DOHH2 (cell line): ENCODE results near the gene KLF2.

Experiments used
- H3F3A ChIP-seq: fragments of 200-600 bp; sonication (generic), shearing (Covaris generic); 2 replicates; pipeline ENCODE4 v1.6.0; 2016; ENCODE audit warnings: antibody characterized with exemption, mild to moderate bottlenecking; ENCODE audit not compliant: control insufficient read depth, insufficient read depth
- H3K27ac ChIP-seq: fragments of 200-600 bp; sonication (generic); 2 replicates; pipeline ENCODE4 v1.5.1; 2014; ENCODE audit warnings: low read depth, mild to moderate bottlenecking, low read length, moderate library complexity
- H3K27me3 ChIP-seq: fragments of 200-600 bp; sonication (generic); 2 replicates; pipeline ENCODE4 v1.6.1; 2014; ENCODE audit warnings: mild to moderate bottlenecking, low read length, mixed read lengths; ENCODE audit not compliant: control insufficient read depth
- H3K36me3 ChIP-seq: fragments of 200-600 bp; sonication (generic); 2 replicates; pipeline ENCODE4 v1.6.1; 2014; ENCODE audit warnings: mild to moderate bottlenecking, low read length, moderate library complexity, mixed read lengths; ENCODE audit not compliant: control insufficient read depth
- H3K4me1 ChIP-seq: fragments of 200-600 bp; sonication (generic); 2 replicates; pipeline ENCODE4 v1.6.1; 2014; ENCODE audit warnings: mild to moderate bottlenecking, low read length, mixed read lengths; ENCODE audit not compliant: control insufficient read depth
- H3K4me2 ChIP-seq: fragments of 200-600 bp; sonication (generic); 2 replicates; pipeline ENCODE4 v1.6.0; 2014; ENCODE audit warnings: mild to moderate bottlenecking, low read length, moderate library complexity
- H3K4me3 ChIP-seq: fragments of 200-600 bp; sonication (generic); 2 replicates; pipeline ENCODE4 v1.5.1; 2014; ENCODE audit warnings: mild to moderate bottlenecking, low read length, mixed read lengths
- H3K79me2 ChIP-seq: fragments of 200-600 bp; sonication (generic); 2 replicates; pipeline ENCODE4 v1.6.1; 2014; ENCODE audit warnings: mild to moderate bottlenecking, low read length, mixed read lengths; ENCODE audit not compliant: control insufficient read depth
- H3K9me2 ChIP-seq: fragments of 200-600 bp; sonication (generic); replicated peaks from 2 replicates; pipeline ENCODE4 v1.6.1; 2014; ENCODE audit warnings: mild to moderate bottlenecking, low read length, mixed read lengths; ENCODE audit not compliant: control insufficient read depth
- H3K9me3 ChIP-seq: fragments of 200-600 bp; sonication (generic); 2 replicates; pipeline ENCODE4 v1.6.1; 2014; ENCODE audit warnings: antibody characterized with exemption, low read length, mixed read lengths; ENCODE audit not compliant: control insufficient read depth, insufficient read depth
- H4K20me1 ChIP-seq: fragments of 200-600 bp; sonication (generic); 2 replicates; pipeline ENCODE4 v1.6.0; 2014; ENCODE audit warnings: low read depth, mild to moderate bottlenecking, antibody characterized with exemption, low read length, moderate library complexity; ENCODE audit not compliant: control insufficient read depth, insufficient read depth
- EZH2phosphoT487 ChIP-seq: fragments of 200-600 bp; sonication (generic); IDR thresholded peaks from 2 replicates; pipeline ENCODE4 v1.6.1; 2017; ENCODE audit warnings: borderline replicate concordance, mild to moderate bottlenecking, antibody characterized with exemption, low read length, moderate library complexity, mixed read lengths
- TF ChIP-seq, protein P1 (sequence below): fragments of 200-600 bp; sonication (generic); IDR thresholded peaks from one replicate; pipeline ENCODE4 v1.5.1; 2014; ENCODE audit warnings: antibody characterized with exemption, mild to moderate bottlenecking, low read depth, low read length; ENCODE audit not compliant: poor library complexity, severe bottlenecking

The KLF2 gene

DNA sequence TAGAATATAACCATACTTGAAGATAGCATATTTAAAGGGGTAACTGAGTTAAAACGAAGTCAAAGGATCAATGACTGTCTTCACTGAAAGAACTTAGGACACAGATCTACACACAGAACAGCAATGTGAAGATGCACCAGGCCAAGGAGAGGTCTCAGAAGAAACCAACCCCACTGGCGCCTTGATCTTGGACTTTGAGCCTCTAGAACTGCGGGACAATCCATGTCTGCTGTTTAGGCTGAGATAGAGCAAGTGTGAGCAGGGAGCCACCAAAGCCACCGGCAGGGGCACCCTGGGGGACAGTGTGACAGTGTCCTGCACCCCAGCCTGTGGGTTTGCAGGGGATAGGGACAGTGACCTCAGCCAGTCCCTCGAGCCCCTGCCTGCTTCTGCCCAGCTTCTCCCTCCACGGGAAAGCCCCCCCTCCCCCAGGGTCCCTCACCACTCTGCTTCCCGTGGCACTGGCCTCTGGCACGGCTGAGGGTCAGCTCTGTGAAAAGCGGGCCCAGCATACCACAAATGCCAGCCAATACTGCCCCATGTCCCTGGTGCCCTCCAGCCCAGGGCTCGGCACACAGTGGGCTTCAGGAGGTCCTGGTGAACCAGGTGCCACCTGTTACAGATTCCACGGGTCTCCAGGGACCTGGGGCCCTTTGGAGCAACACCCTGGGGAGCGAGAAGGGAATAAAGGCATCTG lies 40.8 kb downstream of the KLF2 start:
- TF ChIP-seq, protein P1, sequence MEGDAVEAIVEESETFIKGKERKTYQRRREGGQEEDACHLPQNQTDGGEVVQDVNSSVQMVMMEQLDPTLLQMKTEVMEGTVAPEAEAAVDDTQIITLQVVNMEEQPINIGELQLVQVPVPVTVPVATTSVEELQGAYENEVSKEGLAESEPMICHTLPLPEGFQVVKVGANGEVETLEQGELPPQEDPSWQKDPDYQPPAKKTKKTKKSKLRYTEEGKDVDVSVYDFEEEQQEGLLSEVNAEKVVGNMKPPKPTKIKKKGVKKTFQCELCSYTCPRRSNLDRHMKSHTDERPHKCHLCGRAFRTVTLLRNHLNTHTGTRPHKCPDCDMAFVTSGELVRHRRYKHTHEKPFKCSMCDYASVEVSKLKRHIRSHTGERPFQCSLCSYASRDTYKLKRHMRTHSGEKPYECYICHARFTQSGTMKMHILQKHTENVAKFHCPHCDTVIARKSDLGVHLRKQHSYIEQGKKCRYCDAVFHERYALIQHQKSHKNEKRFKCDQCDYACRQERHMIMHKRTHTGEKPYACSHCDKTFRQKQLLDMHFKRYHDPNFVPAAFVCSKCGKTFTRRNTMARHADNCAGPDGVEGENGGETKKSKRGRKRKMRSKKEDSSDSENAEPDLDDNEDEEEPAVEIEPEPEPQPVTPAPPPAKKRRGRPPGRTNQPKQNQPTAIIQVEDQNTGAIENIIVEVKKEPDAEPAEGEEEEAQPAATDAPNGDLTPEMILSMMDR: no peak
- TF ChIP-seq EZH2phosphoT487: no peak
- peaks cover 6% of the 10 kb centered on the region; the same call in 1 of the 2 replicates for H3K27me3 ChIP-seq
- H3K27ac ChIP-seq: no peak overlapping the region
- no peak overlapping the region for H3K4me2 ChIP-seq
- H3K36me3 ChIP-seq: no peaks in the 10 kb centered on the region; the same call in 1 of the 2 replicates
- no peaks in the 10 kb centered on the region for H3K9me3 ChIP-seq
- H3F3A ChIP-seq: peaks cover 2% of the 10 kb centered on the region; the same call in 1 of the 2 replicates
- H3K4me1 ChIP-seq: peaks cover 27% of the 10 kb centered on the region
- no peaks in the 10 kb centered on the region for H3K79me2 ChIP-seq
- H4K20me1 ChIP-seq: peaks cover 11% of the 10 kb centered on the region; the same call in 1 of the 2 replicates
- H3K9me2 ChIP-seq: no peaks in the 10 kb centered on the region
- no peak overlapping the region for H3K4me3 ChIP-seq

DNA sequence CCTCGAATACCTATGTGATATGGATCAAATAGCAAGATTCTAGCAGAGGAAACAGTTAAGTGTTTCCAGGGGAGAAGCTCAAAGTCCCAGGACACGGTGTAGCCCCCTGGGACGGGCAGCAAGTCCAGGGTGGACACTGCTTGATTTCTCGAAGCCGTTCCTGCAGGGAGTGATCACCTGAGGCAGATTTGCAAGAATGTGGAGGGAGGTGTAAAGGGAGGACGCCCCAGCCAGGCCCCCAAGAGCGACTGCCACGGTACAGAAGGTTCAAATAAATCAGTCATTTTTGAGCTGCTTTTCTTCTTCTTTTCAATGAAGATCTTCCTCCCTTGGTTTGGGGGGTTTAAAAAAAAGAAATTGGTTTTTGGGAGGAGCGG lies 41.4 kb downstream of the KLF2 start:
- Histone ChIP-seq H3K79me2 (no peaks in the 10 kb centered on the region), H3K4me1 (peaks cover 33% of the 10 kb centered on the region), H3K4me2 (no peak overlapping the region), H3K27me3 (peaks cover 6% of the 10 kb centered on the region; the same call in 1 of the 2 replicates), H4K20me1 (peaks cover 16% of the 10 kb centered on the region; the same call in 1 of the 2 replicates), H3K4me3 (no peak overlapping the region), H3K9me2 (no peaks in the 10 kb centered on the region), H3K36me3 (peaks cover 6% of the 10 kb centered on the region; the same call in 1 of the 2 replicates), H3K27ac (no peak overlapping the region), H3K9me3 (no peaks in the 10 kb centered on the region), H3F3A (peaks cover 1% of the 10 kb centered on the region; the same call in 1 of the 2 replicates)
- TF ChIP-seq, protein P1: no peak
- TF ChIP-seq EZH2phosphoT487: no peak

DNA sequence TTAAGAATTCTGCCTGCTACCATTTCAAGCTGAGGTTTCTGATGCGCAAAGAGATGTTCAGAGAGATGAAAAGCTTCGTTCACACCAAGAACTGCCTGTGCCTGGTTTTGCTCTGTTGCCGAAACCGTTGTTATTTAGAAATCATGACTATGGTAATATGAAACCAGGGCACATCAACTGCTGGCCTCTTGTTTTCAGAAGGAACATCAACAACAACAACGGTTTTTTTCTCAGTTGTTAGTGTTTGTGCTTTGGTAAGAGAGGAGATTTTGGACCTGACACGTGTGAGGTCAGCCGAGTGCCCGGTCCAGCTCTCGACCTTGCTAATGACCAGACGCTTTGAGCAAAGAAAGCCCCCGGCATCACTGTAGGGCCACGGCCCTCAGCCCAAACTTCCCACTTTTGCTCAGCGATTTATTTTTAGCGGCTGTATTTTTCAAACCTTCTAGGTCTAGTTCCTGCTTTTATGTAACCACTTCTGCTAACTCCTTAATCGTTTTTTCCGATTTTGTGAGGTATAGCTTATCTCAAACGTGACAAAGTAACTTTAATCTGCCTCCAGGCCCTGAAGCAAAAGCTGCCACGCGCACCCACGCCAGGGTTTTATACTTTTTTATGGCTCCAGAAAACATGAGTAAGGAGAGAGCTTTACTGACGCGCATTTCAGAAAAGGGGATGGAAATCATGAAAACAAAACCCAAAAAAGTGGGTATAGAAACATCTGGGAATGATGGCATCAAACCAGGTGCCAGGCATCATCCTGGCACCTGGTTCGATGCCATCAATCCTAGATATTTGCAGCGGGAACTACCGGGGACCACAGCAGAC lies 42.0 kb downstream of the KLF2 start:
- peaks cover 18% of the 10 kb centered on the region; the same call in 1 of the 2 replicates for H4K20me1 ChIP-seq
- peak overlapping the region; percentile 47 for H3K4me3 ChIP-seq
- peaks cover 8% of the 10 kb centered on the region; the same call in 1 of the 2 replicates for H3K36me3 ChIP-seq
- 0 out of 2 replicates have a peak, but pooled peaks cover under 1% of the 10 kb centered on the region for H3F3A ChIP-seq
- TF ChIP-seq, protein P1: no peak
- TF ChIP-seq EZH2phosphoT487: no peak
- H3K27ac ChIP-seq: 0 out of 2 replicates have a peak overlapping the region, but pooled peaks have one; percentile 14
- no peaks in the 10 kb centered on the region for H3K79me2 ChIP-seq
- H3K27me3 ChIP-seq: peaks cover 6% of the 10 kb centered on the region; the same call in 1 of the 2 replicates
- peaks cover 39% of the 10 kb centered on the region for H3K4me1 ChIP-seq
- no peaks in the 10 kb centered on the region for H3K9me3 ChIP-seq
- H3K4me2 ChIP-seq: peak overlapping the region; percentile 66
- no peaks in the 10 kb centered on the region for H3K9me2 ChIP-seq
